WERI-Rb-1 (cell line): Measurements from ENCODE around the gene CAMK1G.

ENCODE experiments used
- DNase-seq: peaks from one replicate; pipeline ENCODE4 v3.0.0-alpha.2; 2020
- H3K27ac ChIP-seq: fragments of 250-450 bp; sonication (Bioruptor Pico); 2 replicates; pipeline ENCODE4 v1.5.1; 2020; ENCODE audit warnings: mild to moderate bottlenecking, moderate library complexity
- H3K27me3 ChIP-seq: fragments of 250-450 bp; sonication (Bioruptor Pico); 2 replicates; pipeline ENCODE4 v1.5.1; 2021; ENCODE audit warnings: mild to moderate bottlenecking, low read depth, moderate library complexity; ENCODE audit not compliant: insufficient read depth, severe bottlenecking
- H3K36me3 ChIP-seq: fragments of 250-450 bp; sonication (Bioruptor Pico); 2 replicates; pipeline ENCODE4 v1.5.1; 2020; ENCODE audit warnings: mild to moderate bottlenecking, moderate library complexity
- H3K4me3 ChIP-seq: 2 replicates; pipeline ENCODE4 v1.5.1; 2011; ENCODE audit warnings: low read depth, mild to moderate bottlenecking, control low read depth, low read length
- H3K9me3 ChIP-seq: fragments of 250-450 bp; sonication (Bioruptor Pico); 2 replicates; pipeline ENCODE4 v1.5.1; 2021; ENCODE audit warnings: mild to moderate bottlenecking, moderate library complexity; ENCODE audit not compliant: severe bottlenecking
- CTCF ChIP-seq: IDR thresholded peaks from 2 replicates; pipeline ENCODE4 v1.5.1; 2011; ENCODE audit warnings: low read depth, mild to moderate bottlenecking, control low read depth, inconsistent platforms, low read length

Gene CAMK1G

GRCh38 chr1:209595028-209595427, 11.5 kb downstream of the CAMK1G start:
- Histone ChIP-seq H3K36me3 (no peaks in the 10 kb centered on the region), H3K4me3 (no peak overlapping the region)
- no peak for TF ChIP-seq CTCF

GRCh38 chr1:209595599-209596285, 12.2 kb downstream of the CAMK1G start:
- no peak for TF ChIP-seq CTCF
- Histone ChIP-seq H3K4me3 (no peak overlapping the region), H3K36me3 (no peaks in the 10 kb centered on the region), H3K27me3 (peaks cover 33% of the 10 kb centered on the region), H3K9me3 (peaks cover 3% of the 10 kb centered on the region), H3K27ac (no peak overlapping the region)
- DNase-seq, result no peak

More at GRCh38 chr1:209595028-209595427, 11.5 kb downstream of the CAMK1G start:
- Histone ChIP-seq H3K27ac (no peak overlapping the region), H3K27me3 (peaks cover 36% of the 10 kb centered on the region), H3K9me3 (peaks cover 3% of the 10 kb centered on the region)
- DNase-seq, result no peak

GRCh38 chr1:209597499-209597898, 14.0 kb downstream of the CAMK1G start:
- H3K4me3 ChIP-seq, result no peak overlapping the region
- no peak for TF ChIP-seq CTCF
- no peak overlapping the region for H3K27ac ChIP-seq
- no peaks in the 10 kb centered on the region for H3K36me3 ChIP-seq
- peaks cover 3% of the 10 kb centered on the region for H3K9me3 ChIP-seq
- peaks cover 31% of the 10 kb centered on the region for H3K27me3 ChIP-seq
- no peak for DNase-seq

- peaks cover 3% of the 10 kb centered on the region for H3K9me3 ChIP-seq
- no peak overlapping the region for H3K4me3 ChIP-seq
- no peak for TF ChIP-seq CTCF
- no peak for DNase-seq
- no peaks in the 10 kb centered on the region for H3K36me3 ChIP-seq
- peaks cover 32% of the 10 kb centered on the region for H3K27me3 ChIP-seq
- no peak overlapping the region for H3K27ac ChIP-seq
Observed at GRCh38 chr1:209598227-209598626, 14.7 kb downstream of the CAMK1G start.

- no peaks in the 10 kb centered on the region for H3K36me3 ChIP-seq
- H3K27me3 ChIP-seq, result peaks cover 28% of the 10 kb centered on the region
- no peak for TF ChIP-seq CTCF
- no peak for DNase-seq
- peaks cover 3% of the 10 kb centered on the region for H3K9me3 ChIP-seq
- no peak overlapping the region for H3K27ac ChIP-seq
- no peak overlapping the region for H3K4me3 ChIP-seq
Observed at GRCh38 chr1:209600541-209600940, 17.0 kb downstream of the CAMK1G start.
